HG03060 (cell line): ENCODE data around the gene DHX34.

ENCODE experiments used
- ATAC-seq: cut with Tn5 transposase; IDR thresholded peaks from one replicate; pipeline ENCODE4 v1.9.1; 2021; ENCODE audit warnings: low read depth, moderate number of reproducible peaks; ENCODE audit not compliant: unreplicated experiment

The DHX34 gene

DNA sequence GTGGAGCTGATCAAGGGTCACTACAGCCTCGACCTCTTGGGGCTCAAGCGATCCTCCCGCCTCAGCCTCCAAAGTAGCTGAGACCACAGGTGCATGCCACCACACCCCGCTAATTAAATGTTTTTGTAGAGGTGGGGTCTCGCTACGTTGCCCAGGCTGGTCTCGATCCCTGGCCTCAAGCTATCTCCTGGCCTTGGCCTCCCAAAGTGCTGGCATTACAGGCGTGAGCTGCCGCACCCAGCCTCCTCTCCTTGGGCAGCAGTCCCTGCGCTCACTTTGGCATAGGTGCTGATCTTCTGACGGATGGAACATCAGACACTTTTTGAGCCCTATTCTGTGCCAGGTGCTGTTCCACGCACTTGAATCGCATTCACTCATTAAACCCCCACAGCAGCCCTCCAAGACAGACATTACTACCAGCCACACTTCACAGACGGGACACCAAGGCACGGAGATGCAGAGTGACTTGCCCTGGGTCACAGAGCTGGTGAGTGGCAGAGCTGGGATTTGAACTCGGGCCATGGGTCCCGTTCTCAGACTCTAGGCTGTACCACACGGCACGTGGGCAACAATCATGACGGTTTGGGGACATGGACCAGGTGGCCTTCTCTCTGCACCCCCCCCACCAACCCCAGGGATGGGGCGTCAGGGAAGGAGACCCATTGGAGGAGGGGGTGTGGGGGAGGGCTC is 67.0 kb downstream of the DHX34 start:
- no peak for ATAC-seq

GRCh38 chr19:47416643-47416985 is 67.5 kb downstream of the DHX34 start:
- ATAC-seq = no peak

- ATAC-seq = no peak
Observed at GRCh38 chr19:47417107-47417745, 68.1 kb downstream of the DHX34 start.

GRCh38 chr19:47417746-47418691 is 68.9 kb downstream of the DHX34 start:
- no peak for ATAC-seq

GRCh38 chr19:47418692-47419029 is 69.5 kb downstream of the DHX34 start:
- ATAC-seq = no peak

DNA sequence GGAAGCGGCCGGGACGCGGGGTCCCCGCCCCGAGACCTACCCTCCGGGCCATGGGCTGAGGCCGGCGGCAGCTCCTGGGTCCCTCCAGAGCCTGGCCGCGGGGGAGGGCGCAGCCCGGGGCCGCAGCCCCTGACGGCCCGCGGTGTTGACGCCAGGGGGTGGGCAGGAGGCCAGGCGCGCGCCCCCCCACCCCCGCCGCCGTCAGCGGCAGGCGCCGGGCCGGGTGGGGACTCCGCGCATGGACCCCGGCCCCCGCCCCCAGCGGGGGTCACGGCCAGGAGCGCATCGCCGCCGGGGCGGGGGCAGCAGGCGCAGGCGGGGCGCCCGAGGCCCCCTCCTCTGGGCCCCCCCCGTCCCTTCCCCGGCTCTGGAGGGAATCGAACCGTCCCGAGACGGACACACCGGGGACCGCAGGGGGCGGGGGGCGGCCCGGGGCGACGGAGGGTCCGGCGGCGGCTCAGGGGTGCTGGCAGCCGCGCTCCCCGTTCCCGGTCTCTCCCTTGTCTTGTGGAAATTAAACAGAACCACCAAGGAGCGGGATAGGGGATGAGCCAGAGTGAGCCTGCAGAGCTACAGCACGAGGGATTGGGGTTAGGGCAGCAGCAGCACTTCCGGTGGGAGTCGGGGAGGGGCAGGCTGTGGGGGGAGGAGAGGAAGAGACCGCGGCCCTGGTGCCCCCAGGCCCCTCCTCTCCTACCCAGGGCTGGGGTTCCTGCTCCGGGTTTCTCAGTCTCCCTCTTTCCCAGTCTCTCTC is 70.1 kb downstream of the DHX34 start, which contains the start of gene MEIS3:
Gene MEIS3 (minus strand): TSS at position 498 of the 754 bp plus-strand sequence. CDS start 446 bp downstream, at position 52.
- ATAC-seq = no peak

DNA sequence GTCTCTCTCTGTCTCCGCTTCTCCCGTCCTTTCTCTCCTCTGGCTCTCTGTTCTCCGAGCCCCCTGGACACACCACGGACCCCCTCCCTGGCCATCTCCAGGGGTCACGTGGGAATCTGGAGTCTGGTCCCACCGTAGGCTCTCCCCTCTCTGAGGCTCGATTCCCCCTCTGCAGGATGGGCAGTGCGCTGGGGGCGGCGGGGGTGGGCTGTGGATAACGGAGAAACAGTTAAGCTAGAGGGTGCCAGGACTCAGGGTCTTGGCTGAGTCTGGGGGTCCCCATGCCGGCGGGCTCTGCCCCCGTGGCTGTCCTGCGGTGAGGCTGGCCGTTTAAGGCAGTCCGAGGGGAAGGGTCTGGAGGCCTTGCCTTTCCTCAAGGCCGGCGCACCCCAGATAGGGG is 70.7 kb downstream of the DHX34 start:
- no peak for ATAC-seq

DNA sequence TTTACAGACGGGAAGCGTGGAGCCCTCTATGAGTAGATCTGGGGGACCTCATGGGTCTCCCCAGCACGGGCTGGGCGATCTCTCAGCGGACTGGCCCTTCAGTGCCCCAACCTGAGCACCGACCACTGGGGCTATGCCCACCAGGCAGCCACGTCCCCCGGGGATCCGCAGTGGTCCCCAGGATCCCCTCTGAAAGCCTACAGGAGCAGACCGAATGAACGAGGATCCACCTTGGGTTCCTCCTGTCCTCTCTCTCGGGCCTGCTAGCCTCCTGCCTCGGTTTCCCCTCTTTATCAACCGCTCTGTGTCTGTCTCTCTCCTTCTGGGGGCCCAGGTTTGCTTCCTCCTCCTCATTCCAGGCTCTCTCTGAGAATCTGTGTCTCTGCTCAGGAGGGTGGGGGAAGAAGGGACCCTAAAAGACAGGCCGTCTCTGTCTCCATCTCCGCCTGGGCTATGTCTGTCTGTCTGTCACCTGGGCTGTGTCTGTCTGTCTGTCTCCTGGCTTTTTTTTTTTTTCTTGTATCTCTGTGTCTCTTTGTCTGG is 72.2 kb downstream of the DHX34 start:
- no peak for ATAC-seq

- no peak for ATAC-seq
Observed at GRCh38 chr19:47421844-47422395, 72.8 kb downstream of the DHX34 start.

DNA sequence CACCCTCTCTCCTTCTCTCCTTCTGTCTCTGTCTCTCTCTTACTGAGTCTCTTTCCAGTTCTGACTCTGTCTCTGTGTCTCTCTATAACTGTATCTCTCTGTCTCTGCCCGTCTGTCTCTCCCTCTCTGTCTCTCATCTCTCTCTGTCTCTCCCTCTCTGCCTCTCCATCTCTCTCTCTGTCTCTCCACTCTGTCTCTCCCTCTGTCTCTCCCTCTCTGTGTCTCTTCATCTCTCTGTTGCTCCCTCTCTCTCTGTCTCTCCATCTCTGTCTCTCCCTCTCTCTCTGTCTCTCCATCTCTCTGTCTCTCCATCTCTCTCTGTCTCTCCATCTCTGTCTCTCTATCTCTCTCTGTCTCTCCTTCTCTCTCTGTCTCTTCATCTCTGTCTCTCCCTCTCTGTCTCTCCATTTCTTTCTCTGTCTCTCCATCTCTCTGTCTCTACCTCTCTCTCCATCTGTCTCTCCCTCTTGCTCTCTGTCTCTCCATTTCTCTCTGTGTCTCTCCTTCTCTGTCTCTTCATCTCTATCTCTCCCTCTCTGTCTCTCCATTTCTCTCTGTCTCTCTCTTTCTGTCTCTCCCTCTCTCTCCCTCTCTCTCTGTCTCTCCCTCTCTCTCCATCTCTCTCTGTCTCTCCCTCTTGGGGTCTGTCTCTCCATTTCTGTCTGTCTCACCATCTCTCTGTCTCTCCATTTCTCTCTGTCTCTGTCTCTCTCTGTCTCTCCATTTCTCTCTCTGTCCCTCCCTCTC is 73.5 kb downstream of the DHX34 start:
- no peak for ATAC-seq

DNA sequence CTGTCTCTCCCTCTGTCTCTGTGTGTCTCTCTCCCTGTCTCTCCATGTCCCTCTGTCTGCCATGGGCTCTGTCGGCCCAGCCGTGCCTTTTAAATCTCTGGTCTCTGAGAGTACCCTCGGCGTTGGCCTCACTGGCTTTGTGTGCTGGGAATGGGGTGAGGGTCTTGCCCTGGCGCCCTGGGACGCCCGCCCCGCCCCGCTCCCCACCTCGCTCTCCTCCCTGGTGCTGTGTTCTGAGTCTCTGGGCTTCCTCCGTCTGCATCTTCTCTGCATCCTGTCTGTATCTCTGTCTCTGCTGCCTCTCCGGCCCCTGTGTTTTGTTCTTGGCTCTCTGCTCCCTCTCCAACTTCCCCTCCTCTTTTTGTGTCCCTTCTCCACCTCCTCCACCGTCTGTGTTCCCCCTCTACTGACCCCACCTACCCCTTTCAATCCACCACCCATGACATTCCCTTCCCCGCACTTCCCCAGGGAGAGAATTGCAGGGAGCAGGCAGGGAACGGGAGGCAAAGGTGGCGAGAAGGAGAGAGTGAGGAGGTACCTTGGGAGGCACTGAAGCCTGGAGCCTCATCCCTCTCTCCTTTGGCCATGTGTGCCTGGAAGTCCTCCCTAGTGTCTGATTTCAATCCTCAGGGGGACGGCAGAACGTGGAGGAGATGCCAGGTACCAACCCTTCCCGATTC is 74.2 kb downstream of the DHX34 start:
- no peak for ATAC-seq

DNA sequence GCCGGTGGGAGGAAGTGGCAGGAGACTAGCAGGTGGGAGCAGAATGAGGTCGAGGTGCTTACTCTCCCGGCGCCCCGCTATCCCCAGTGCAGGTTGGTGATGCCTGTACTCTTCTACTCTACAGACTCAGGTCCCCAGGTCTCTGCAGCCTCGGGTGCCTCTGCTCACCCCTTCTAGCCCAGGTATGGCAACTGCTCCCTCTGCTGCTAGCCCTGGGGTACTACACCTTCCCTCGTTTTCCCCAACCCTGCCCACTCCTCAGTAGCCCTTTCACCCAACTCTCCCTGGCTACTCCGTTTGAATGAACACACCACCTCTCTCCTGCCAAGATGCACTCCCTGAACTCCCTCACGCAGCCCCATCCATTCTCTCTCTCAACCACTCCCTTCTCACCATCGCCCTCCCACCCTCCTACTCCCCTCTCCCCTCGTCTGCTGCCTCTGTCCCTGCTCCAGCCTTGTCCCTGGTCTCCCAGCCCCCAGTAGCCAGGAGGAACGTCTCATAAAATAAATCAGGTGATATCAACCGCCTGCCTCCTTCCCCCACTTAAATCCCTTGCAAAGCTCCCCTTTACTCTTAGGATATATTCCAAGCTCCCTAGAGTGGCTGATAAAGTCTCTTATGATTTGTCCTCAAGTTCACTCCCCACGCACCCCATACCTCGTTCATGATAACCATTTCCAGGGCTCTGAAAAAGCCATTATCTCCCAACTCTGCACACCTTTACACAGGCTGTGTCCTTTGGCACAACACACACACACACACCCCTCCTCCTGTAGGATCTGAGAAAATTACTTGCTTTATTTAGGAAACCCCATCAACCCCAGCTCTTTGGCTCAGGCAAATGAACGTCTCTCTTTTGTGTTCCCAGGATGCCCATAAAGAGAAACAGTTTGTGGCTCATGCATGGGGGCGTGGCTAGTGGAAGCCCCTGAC is 78.4 kb downstream of the DHX34 start:
- no peak for ATAC-seq

DNA sequence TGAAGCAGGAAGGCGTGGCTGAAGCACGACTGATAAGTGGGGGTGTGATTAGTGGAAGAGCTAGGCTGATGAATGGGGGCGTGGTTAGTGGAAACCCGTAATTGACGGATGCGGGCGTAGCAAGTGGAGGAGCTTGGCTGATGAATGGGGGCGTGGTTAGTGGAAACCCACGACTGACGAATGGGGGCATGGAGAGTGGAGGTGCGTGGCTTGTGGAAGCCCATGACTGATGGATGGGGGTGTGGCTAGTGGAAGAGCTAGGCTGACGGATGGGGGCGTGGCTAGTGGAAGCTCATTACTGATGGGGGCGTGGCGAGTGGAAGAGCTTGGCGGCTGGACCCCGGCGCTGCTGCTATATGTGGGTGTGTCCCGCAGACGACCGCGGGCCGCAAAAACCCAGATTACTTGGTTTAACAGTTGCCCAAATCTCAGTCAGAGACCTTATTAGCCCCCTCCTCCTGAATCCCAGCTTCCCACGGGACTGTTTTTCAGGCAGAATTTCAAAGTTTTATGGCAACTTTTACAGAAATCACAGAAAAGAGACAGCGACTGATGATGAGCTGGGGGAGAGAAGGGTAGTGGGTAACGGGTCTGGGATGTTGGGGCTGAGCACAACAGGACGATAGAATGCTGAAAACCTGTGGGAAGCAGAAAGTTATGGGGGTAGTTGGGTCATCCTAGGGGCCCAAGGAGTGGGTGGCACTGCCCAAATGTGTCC is 79.2 kb downstream of the DHX34 start:
- no peak for ATAC-seq

DNA sequence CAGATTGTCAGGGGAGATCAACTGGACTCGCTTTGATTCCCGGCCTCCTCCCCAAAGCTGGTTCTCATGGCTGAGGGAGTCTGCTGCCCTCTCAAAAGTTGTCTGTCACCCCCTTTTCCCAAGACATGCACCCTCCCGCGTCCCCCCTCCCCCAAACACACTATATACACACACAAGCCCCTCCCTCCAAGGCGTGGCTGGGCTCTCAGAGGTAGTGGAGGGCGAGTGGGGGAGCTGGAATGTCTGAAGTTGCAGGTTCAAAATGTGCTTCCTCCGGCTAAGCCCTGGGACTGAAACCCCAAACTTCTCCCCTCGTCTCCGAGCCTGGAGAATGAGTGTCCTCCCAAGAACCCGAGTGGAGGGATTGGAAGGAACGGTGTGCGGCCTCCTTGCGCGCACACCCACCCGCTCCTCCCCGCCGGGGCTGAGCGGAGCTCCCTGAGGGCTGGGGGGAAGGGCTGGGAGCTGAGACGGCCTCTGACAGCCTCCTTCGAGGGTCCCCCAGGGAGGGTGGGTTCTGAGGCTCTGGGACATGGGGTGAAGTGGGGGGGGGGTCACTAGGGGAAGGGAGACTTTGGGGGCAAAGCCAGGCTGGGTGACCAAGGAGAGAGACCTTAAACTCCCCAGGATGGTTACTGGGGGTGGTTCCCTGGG is 80.2 kb downstream of the DHX34 start:
- ATAC-seq = no peak

DNA sequence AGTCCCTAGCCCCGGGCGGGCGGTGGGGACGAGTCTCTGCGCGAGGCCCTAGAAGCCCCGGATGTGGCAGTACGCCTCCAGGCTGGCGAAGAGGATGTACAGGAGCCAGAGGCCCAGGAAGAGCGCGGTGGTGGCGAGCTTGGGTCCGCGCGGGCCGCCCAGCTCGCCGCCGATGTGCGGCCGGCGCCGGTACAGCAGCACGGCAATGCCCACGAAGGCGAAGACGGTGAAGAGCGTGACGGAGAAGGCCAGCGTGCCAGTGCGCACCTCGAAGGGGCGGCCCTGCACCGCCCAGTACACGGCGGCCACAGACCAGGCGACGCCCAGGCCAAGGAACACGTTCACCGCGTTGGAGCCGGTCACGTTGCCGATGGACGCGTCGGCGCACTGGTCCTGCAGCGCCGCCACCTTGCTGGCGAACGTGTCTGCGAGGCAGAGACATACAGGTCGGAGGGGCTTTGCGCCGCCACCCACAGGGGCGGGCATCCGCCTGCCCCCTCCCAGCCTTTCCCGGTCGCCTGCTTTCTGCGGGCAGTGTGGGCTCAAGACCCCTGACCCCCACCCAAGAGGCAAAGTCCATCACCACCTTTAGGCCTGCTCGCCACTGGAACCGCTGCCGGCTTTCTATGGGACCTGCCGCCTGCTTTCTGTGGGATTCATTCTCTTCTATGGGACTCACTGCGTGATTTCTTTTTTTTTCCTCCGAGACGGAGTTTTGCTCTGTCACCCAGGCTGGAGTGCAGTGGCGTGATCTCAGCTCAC is 81.1 kb downstream of the DHX34 start:
- no peak for ATAC-seq

DNA sequence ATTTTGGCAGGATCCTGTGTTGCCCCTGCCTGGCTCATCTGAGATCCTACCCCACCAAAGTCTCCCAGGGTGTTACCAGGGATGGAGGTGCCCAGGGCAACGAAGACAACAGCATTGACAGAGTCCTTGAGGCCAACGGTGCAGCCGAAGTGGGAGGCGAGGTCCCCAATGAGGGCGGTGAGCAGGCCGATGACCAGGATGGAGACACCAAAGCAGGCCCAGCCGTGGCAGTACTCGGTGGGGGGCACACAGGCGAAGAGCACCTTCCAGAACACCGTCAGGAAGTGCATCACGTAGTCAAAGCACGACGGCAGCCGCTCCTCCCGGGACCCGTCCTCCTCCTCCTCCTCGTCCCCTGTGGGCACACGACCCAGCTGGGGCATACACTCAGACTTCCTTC is 83.0 kb downstream of the DHX34 start:
- no peak for ATAC-seq
